Natural killer cell treated with Interleukin-12 subunit alpha and Interleukin-12 subunit beta and Interleukin-15 and Interleukin-18, amount 100 ng/mL, for 72 hours (primary cell): Measurements from ENCODE around the gene SULT1C2. TPM values are rescaled to one million over a fixed set of nuclear protein-coding genes. Genes with fewer than 3 reads are reported as not detected.
"Not testable (repeated sequence)": the region's sequence is repeated elsewhere in the genome, so short reads cannot be mapped to it uniquely, and the experiment has no call there.

Source experiments
- ATAC-seq, 2 donors: fragments of 150-1000 bp; cut with Tn5 transposase in 1 of 2; sonication (Bioruptor Pico), chemical (Tn5 transposase) in 1 of 2; 2 replicates each; pipeline ENCODE4 v1.10.0; 2021
- DNase-seq: peaks from one replicate; pipeline ENCODE4 v3.0.0; 2022; ENCODE audit warnings: low spot score
- H3K27ac Mint-ChIP-seq, 2 donors: 1 replicate in 1 of 2; 2 replicates in 1 of 2; pipeline ENCODE4 v1.8.0; 2022; ENCODE audit warnings: mixed read lengths in 2 of 2, mild to moderate bottlenecking in 1 of 2, moderate library complexity in 1 of 2
- H3K27me3 Mint-ChIP-seq, 2 donors: 1 replicate in 1 of 2; 2 replicates in 1 of 2; pipeline ENCODE4 v1.8.0; 2022; ENCODE audit warnings: mixed read lengths in 2 of 2
- H3K36me3 Mint-ChIP-seq: one replicate; pipeline ENCODE4 v1.8.0; 2022; ENCODE audit warnings: mixed read lengths
- H3K4me1 Mint-ChIP-seq, 2 donors: 1 replicate in 1 of 2; 2 replicates in 1 of 2; pipeline ENCODE4 v1.8.0; 2022; ENCODE audit warnings: low read depth in 2 of 2, mixed read lengths in 2 of 2, mild to moderate bottlenecking in 1 of 2
- H3K4me3 Mint-ChIP-seq: one replicate; pipeline ENCODE4 v1.8.0; 2022; ENCODE audit warnings: mixed read lengths
- H3K9me3 Mint-ChIP-seq: 2 replicates; pipeline ENCODE4 v1.8.0; 2022; ENCODE audit warnings: mixed read lengths
- total RNA-seq, 2 donors: library from RNA; stranded (reverse); gene quantifications; one replicate each; pipeline ENCODE4 v1.2.3, GENCODE V29; 2022

The SULT1C2 gene
- total RNA-seq, 2 donors from 2014 or later = not detected

- DNase-seq (no peak), ATAC-seq (no peak)
- Mint-ChIP-seq H3K27ac (no peak overlapping the region), H3K9me3 (no peaks in the 10 kb centered on the region), H3K27me3 (peaks cover 0 to 4% of the 10 kb centered on the region in 2 donors), H3K4me3 (no peak overlapping the region), H3K4me1 (no peaks in the 10 kb centered on the region), H3K36me3 (no peaks in the 10 kb centered on the region)
Measured at GRCh38 chr2:108348816-108349570, 60.3 kb downstream of the SULT1C2 start.

- Mint-ChIP-seq H3K36me3 (no peaks in the 10 kb centered on the region), H3K4me1 (no peaks in the 10 kb centered on the region), H3K4me3 (no peak overlapping the region), H3K27ac (no peak overlapping the region), H3K27me3 (no peaks in the 10 kb centered on the region), H3K9me3 (no peaks in the 10 kb centered on the region)
- DNase-seq = no peak
- no peak for ATAC-seq
Measured at GRCh38 chr2:108349571-108349928, 60.9 kb downstream of the SULT1C2 start.

GRCh38 chr2:108351889-108352288 lies 63.2 kb downstream of the SULT1C2 start:
- no peak for DNase-seq
- H3K36me3 Mint-ChIP-seq = no peaks in the 10 kb centered on the region
- H3K9me3 Mint-ChIP-seq = no peaks in the 10 kb centered on the region
- H3K4me1 Mint-ChIP-seq = no peaks in the 10 kb centered on the region
- no peak overlapping the region for H3K4me3 Mint-ChIP-seq
- no peaks in the 10 kb centered on the region for H3K27me3 Mint-ChIP-seq
- ATAC-seq = no peak
- H3K27ac Mint-ChIP-seq = no peak overlapping the region

GRCh38 chr2:108354136-108354535 lies 65.4 kb downstream of the SULT1C2 start:
- H3K4me3 Mint-ChIP-seq = no peak overlapping the region
- no peaks in the 10 kb centered on the region for H3K4me1 Mint-ChIP-seq
- no peaks in the 10 kb centered on the region for H3K9me3 Mint-ChIP-seq
- peaks cover 2 to 12% of the 10 kb centered on the region in 2 donors for H3K27me3 Mint-ChIP-seq
- ATAC-seq (no peak), DNase-seq (no peak)
- no peak overlapping the region for H3K27ac Mint-ChIP-seq
- H3K36me3 Mint-ChIP-seq = no peaks in the 10 kb centered on the region

DNA sequence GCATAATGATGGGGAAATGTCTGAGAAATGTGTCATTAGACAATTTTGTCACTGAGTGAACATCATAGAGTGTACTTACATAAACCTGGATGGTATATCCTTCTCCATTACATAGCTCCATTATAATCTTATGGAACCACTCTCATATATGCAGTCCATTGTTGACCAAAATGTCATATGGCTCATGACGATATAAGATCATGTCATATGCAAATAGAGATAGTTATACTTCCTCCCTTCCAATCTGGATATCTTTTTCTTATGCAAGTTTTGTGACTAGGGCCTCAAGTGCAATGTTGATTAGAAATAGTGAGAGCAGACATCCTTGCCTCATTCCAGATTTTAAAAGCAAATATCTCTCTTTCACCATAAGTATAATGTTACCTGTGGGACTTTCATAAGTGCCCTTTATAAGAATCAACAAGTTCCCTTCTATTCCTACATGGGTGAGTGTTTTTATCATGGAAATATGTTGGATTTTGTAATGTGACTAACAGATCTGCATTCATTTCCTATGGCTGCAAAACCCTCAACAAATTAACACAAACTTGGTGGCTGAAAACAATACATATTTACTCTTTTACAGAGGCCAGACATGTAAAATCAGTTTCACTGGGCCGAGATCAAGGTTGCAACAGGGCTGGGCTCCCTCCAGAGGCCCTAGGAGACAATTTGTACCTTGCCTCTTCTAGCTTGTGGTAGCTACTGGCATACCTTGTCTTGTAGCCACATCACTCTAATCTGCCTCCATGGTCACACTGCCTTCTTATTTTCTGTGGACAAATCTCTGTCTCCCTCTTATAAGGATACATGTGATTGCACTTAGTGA lies 67.4 kb downstream of the SULT1C2 start:
- H3K4me1 Mint-ChIP-seq = no peaks in the 10 kb centered on the region
- DNase-seq = no peak
- no peaks in the 10 kb centered on the region for H3K36me3 Mint-ChIP-seq
- H3K4me3 Mint-ChIP-seq = no peak overlapping the region
- no peaks in the 10 kb centered on the region for H3K9me3 Mint-ChIP-seq
- no peak overlapping the region for H3K27ac Mint-ChIP-seq
- H3K27me3 Mint-ChIP-seq = peaks cover 8 to 30% of the 10 kb centered on the region in 2 donors
- no peak for ATAC-seq

- not testable (repeated sequence) for H3K27ac Mint-ChIP-seq, H3K4me3 Mint-ChIP-seq, H3K4me1 Mint-ChIP-seq, H3K36me3 Mint-ChIP-seq, DNase-seq, ATAC-seq, H3K9me3 Mint-ChIP-seq
- H3K27me3 Mint-ChIP-seq = peaks cover 11 to 38% of the 10 kb centered on the region in 2 donors
Measured at GRCh38 chr2:108359336-108359735, 70.6 kb downstream of the SULT1C2 start.

Other genes starting within 250 kb of the SULT1C2 start
- gene SULT1C3, start 48.9 kb upstream of the SULT1C2 start, total RNA-seq = not detected
- not detected for gene SULT1C4, start 89.1 kb downstream of the SULT1C2 start, total RNA-seq
- gene GCC2, start 160.3 kb downstream of the SULT1C2 start, total RNA-seq = 10 to 100 TPM; 36.4 to 41.8 TPM
- 10 to 100 TPM; 38.7 to 44.7 TPM for gene LIMS1, start 245.6 kb downstream of the SULT1C2 start, total RNA-seq